SU-DHL-6 (cell line): ENCODE measurements around the gene SLC5A2.

Experiments used
- EZH2phosphoT487 ChIP-seq: fragments of 200-600 bp; sonication (generic), shearing (Covaris generic); conservative IDR thresholded peaks from 2 replicates; pipeline ENCODE4 v1.6.1; 2018; ENCODE audit warnings: mild to moderate bottlenecking, antibody characterized with exemption, low read length, moderate library complexity, mixed read lengths
- TF ChIP-seq, protein P1 (sequence below): fragments of 200-600 bp; sonication (generic); IDR thresholded peaks from one replicate; pipeline ENCODE4 v1.5.1; 2017; ENCODE audit warnings: antibody characterized with exemption, mild to moderate bottlenecking, low read length, moderate library complexity; ENCODE audit not compliant: insufficient read depth, poor library complexity, severe bottlenecking

GRCh38 chr16:31508706-31509195 is 25.8 kb downstream of the SLC5A2 start:
- TF ChIP-seq, protein P1, sequence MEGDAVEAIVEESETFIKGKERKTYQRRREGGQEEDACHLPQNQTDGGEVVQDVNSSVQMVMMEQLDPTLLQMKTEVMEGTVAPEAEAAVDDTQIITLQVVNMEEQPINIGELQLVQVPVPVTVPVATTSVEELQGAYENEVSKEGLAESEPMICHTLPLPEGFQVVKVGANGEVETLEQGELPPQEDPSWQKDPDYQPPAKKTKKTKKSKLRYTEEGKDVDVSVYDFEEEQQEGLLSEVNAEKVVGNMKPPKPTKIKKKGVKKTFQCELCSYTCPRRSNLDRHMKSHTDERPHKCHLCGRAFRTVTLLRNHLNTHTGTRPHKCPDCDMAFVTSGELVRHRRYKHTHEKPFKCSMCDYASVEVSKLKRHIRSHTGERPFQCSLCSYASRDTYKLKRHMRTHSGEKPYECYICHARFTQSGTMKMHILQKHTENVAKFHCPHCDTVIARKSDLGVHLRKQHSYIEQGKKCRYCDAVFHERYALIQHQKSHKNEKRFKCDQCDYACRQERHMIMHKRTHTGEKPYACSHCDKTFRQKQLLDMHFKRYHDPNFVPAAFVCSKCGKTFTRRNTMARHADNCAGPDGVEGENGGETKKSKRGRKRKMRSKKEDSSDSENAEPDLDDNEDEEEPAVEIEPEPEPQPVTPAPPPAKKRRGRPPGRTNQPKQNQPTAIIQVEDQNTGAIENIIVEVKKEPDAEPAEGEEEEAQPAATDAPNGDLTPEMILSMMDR = no peak
- no peak for TF ChIP-seq EZH2phosphoT487
